ENCODE measurements around the gene DNM3.

Gene DNM3

GRCh38 chr1:172140072-172140471 is 298.8 kb downstream of the DNM3 start:
- Mint-ChIP-seq H3K27ac (ENCODE audit: low read depth) (no peak overlapping the region), H3K36me3 (ENCODE audit: insufficient read depth) (no peaks in the 10 kb centered on the region), H3K4me1 (no peaks in the 10 kb centered on the region), H3K4me3 (no peak overlapping the region), H3K9me3 (no peaks in the 10 kb centered on the region), H3K27me3 (no peaks in the 10 kb centered on the region)
- no peak for DNase-seq (ENCODE audit: low spot score in 2 of 2)
- ATAC-seq (replicated peaks; ENCODE audit: extremely low read depth, poor library complexity, severe bottlenecking), result no peak

DNA sequence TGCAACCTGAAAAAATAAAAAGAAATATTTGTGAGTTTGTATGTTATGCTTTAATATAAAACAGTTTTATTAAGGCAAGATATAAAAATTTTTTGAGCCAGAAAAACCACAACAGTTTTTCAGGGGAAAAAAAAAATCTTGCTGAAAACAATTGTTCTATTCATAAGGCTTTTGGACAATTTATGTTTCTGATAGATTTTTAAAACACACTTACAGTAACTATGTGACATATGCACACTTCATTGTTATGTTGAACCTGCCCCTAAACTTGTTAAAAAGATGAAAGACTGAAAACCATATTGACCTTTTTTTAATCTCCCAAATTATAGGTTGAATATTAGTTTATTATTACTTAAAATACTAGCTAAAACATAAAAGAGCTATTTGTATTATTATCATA is 299.3 kb downstream of the DNM3 start:
- DNase-seq (ENCODE audit: low spot score in 2 of 2), result no peak
- H3K4me3 Mint-ChIP-seq, result no peak overlapping the region
- no peaks in the 10 kb centered on the region for H3K4me1 Mint-ChIP-seq
- no peaks in the 10 kb centered on the region for H3K9me3 Mint-ChIP-seq
- no peaks in the 10 kb centered on the region for H3K27me3 Mint-ChIP-seq
- no peaks in the 10 kb centered on the region for H3K36me3 Mint-ChIP-seq (ENCODE audit: insufficient read depth)
- no peak overlapping the region for H3K27ac Mint-ChIP-seq (ENCODE audit: low read depth)
- ATAC-seq (replicated peaks; ENCODE audit: extremely low read depth, poor library complexity, severe bottlenecking), result no peak

- Mint-ChIP-seq H3K36me3 (ENCODE audit: insufficient read depth) (no peaks in the 10 kb centered on the region), H3K27ac (ENCODE audit: low read depth) (no peak overlapping the region), H3K4me3 (no peak overlapping the region), H3K9me3 (no peaks in the 10 kb centered on the region), H3K27me3 (no peaks in the 10 kb centered on the region), H3K4me1 (no peaks in the 10 kb centered on the region)
- ATAC-seq (replicated peaks; ENCODE audit: extremely low read depth, poor library complexity, severe bottlenecking) (no peak), DNase-seq (ENCODE audit: low spot score in 2 of 2) (no peak)
These were observed 300.1 kb downstream of the DNM3 start for GRCh38 chr1:172141341-172141881.

DNA sequence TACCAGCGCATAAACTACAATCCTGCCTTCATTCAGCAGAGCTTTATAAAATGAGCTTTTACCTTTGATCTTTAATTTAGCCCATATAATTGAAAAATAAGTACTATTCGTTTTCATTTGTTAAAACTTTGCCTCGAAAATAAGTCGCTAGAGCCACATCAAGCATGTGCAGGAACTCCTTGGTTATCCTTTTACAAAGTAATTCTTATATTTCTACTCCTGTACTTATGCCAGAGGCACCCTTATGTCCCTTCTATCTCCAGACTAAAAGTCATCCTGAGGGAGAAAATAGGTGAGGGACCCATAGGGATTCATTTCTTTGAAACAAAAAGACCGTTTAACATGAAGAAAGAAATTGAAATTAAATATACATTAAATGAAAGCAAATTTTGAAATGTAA is 301.0 kb downstream of the DNM3 start:
- no peak overlapping the region for H3K4me3 Mint-ChIP-seq
- no peaks in the 10 kb centered on the region for H3K9me3 Mint-ChIP-seq
- H3K4me1 Mint-ChIP-seq, result no peaks in the 10 kb centered on the region
- H3K27me3 Mint-ChIP-seq, result no peaks in the 10 kb centered on the region
- no peak for DNase-seq (ENCODE audit: low spot score in 2 of 2)
- H3K36me3 Mint-ChIP-seq (ENCODE audit: insufficient read depth), result no peaks in the 10 kb centered on the region
- no peak overlapping the region for H3K27ac Mint-ChIP-seq (ENCODE audit: low read depth)
- no peak for ATAC-seq (replicated peaks; ENCODE audit: extremely low read depth, poor library complexity, severe bottlenecking)

DNA sequence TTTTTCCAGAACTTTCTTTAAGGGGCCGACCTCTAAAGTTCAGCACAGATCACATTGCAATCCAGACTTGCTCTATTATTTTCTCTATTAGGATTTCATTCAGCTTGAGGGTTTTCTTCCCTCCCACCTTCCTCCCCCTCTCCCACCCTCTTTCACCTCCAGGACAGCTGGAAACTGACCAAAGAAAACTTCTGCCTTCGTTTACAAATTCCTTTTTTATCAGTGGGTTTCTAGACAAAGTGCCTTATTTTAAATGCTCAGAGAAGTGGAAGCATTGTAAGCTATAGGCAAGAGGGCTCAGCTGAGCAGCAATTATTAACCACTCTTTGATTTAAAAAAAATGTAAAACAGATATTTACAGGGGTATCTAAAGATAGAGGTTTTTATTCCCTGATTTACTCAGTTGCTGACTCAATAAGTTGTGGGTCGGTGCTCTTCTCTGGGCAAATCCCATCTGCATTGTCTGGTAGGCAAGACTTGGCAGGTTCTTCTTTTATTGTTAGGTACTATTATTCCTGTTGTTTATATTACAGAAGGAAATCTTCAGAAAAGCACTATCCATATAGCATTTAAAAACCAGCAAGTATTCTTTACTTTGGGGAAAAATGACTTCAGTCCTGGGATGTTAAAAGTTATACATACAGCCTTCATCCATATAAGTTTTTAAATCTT is 302.2 kb downstream of the DNM3 start:
- Mint-ChIP-seq H3K4me3 (no peak overlapping the region), H3K27ac (ENCODE audit: low read depth) (no peak overlapping the region), H3K4me1 (no peaks in the 10 kb centered on the region), H3K36me3 (ENCODE audit: insufficient read depth) (no peaks in the 10 kb centered on the region), H3K9me3 (no peaks in the 10 kb centered on the region), H3K27me3 (no peaks in the 10 kb centered on the region)
- DNase-seq (ENCODE audit: low spot score in 2 of 2) (no peak), ATAC-seq (replicated peaks; ENCODE audit: extremely low read depth, poor library complexity, severe bottlenecking) (no peak)

- DNase-seq (ENCODE audit: low spot score in 2 of 2) (no peak), ATAC-seq (replicated peaks; ENCODE audit: extremely low read depth, poor library complexity, severe bottlenecking) (no peak)
- no peak overlapping the region for H3K4me3 Mint-ChIP-seq
- H3K36me3 Mint-ChIP-seq (ENCODE audit: insufficient read depth), result no peaks in the 10 kb centered on the region
- no peaks in the 10 kb centered on the region for H3K27me3 Mint-ChIP-seq
- H3K4me1 Mint-ChIP-seq, result no peaks in the 10 kb centered on the region
- no peaks in the 10 kb centered on the region for H3K9me3 Mint-ChIP-seq
- H3K27ac Mint-ChIP-seq (ENCODE audit: low read depth), result no peak overlapping the region
These were observed 303.3 kb downstream of the DNM3 start for GRCh38 chr1:172144445-172145061.

DNA sequence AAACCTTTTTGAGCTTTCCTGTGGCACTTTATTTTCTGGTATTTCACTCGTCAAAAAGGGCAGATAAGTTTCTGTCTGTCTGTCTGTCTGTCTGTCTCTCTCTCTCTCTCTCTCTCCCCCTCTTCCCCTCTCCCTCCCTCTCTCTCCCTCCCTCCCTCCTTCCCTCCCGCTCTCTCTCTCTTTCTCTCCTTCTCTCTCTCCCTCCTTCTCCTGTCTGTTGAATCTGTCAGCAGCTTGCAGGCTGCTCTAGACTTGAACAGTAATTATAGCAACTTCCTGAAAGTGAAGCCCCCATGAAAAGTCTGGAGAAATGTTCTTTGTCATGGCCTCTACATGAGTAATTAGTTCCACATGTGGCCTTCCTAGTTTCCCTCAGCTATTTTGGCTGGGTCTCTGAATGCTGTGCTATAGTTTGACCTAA is 303.9 kb downstream of the DNM3 start:
- ATAC-seq (replicated peaks; ENCODE audit: extremely low read depth, poor library complexity, severe bottlenecking) (no peak), DNase-seq (ENCODE audit: low spot score in 2 of 2) (no peak)
- Mint-ChIP-seq H3K9me3 (no peaks in the 10 kb centered on the region), H3K36me3 (ENCODE audit: insufficient read depth) (no peaks in the 10 kb centered on the region), H3K27me3 (no peaks in the 10 kb centered on the region), H3K4me3 (no peak overlapping the region), H3K27ac (ENCODE audit: low read depth) (no peak overlapping the region), H3K4me1 (no peaks in the 10 kb centered on the region)

DNA sequence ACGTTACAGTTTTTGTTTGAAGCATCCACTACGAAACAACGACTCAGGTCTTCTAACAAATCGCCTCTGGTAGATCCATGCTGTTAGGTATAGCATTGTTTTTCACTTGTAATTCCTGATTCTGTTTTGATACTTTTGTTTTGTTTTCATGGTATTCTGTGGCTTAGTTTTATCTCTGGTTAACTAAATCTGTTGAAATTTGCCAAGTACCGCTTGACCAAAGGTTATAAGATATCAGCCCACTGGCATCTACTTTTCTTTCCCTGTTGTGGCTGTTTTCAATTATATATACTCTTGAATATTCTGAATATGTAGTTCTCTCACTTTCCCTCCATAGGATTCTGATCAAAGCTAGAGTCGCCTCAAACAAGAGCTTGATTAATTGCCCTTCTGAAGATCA is 304.4 kb downstream of the DNM3 start:
- H3K36me3 Mint-ChIP-seq (ENCODE audit: insufficient read depth), result no peaks in the 10 kb centered on the region
- no peak for ATAC-seq (replicated peaks; ENCODE audit: extremely low read depth, poor library complexity, severe bottlenecking)

GRCh38 chr1:172146141-172146850 is 305.0 kb downstream of the DNM3 start:
- no peaks in the 10 kb centered on the region for H3K9me3 Mint-ChIP-seq
- no peaks in the 10 kb centered on the region for H3K27me3 Mint-ChIP-seq
- H3K27ac Mint-ChIP-seq (ENCODE audit: low read depth), result no peak overlapping the region
- H3K4me1 Mint-ChIP-seq, result no peaks in the 10 kb centered on the region
- H3K36me3 Mint-ChIP-seq (ENCODE audit: insufficient read depth), result no peaks in the 10 kb centered on the region
- no peak for DNase-seq (ENCODE audit: low spot score in 2 of 2)
- no peak for ATAC-seq (replicated peaks; ENCODE audit: extremely low read depth, poor library complexity, severe bottlenecking)
- no peak overlapping the region for H3K4me3 Mint-ChIP-seq

More for the DNA sequence above, 304.4 kb downstream of the DNM3 start:
- Mint-ChIP-seq H3K4me3 (no peak overlapping the region), H3K27ac (ENCODE audit: low read depth) (no peak overlapping the region), H3K4me1 (no peaks in the 10 kb centered on the region), H3K9me3 (no peaks in the 10 kb centered on the region), H3K27me3 (no peaks in the 10 kb centered on the region)
- DNase-seq (ENCODE audit: low spot score in 2 of 2), result no peak

GRCh38 chr1:172147541-172147940 is 306.2 kb downstream of the DNM3 start:
- no peak overlapping the region for H3K27ac Mint-ChIP-seq (ENCODE audit: low read depth)
- no peak for ATAC-seq (replicated peaks; ENCODE audit: extremely low read depth, poor library complexity, severe bottlenecking)
- H3K27me3 Mint-ChIP-seq, result no peaks in the 10 kb centered on the region
- no peaks in the 10 kb centered on the region for H3K36me3 Mint-ChIP-seq (ENCODE audit: insufficient read depth)
- DNase-seq (ENCODE audit: low spot score in 2 of 2), result no peak
- no peaks in the 10 kb centered on the region for H3K9me3 Mint-ChIP-seq
- H3K4me3 Mint-ChIP-seq, result no peak overlapping the region
- H3K4me1 Mint-ChIP-seq, result no peaks in the 10 kb centered on the region

DNA sequence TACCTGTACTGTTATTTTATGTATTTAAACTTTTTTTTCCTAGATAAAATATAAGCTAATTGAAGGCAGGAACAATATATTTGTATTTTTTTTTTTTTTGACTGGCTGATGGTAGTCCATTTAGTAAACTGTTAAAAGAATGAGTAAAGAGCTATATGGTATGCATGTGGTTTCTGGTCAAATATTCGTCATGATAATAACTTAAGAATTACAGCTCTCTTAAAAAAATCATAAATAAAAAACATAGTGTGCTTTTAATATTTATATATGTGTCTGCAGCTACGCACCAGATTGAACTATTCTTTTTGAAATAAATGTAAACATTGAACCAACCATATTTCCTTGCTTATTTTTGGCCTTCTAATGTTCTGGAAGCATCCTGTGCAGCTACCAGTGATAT is 306.9 kb downstream of the DNM3 start:
- Mint-ChIP-seq H3K9me3 (no peaks in the 10 kb centered on the region), H3K4me3 (no peak overlapping the region), H3K4me1 (no peaks in the 10 kb centered on the region), H3K36me3 (ENCODE audit: insufficient read depth) (no peaks in the 10 kb centered on the region), H3K27me3 (no peaks in the 10 kb centered on the region), H3K27ac (ENCODE audit: low read depth) (no peak overlapping the region)
- ATAC-seq (replicated peaks; ENCODE audit: extremely low read depth, poor library complexity, severe bottlenecking), result no peak
- DNase-seq (ENCODE audit: low spot score in 2 of 2), result no peak

- ATAC-seq (replicated peaks; ENCODE audit: extremely low read depth, poor library complexity, severe bottlenecking), result no peak
- no peak for DNase-seq (ENCODE audit: low spot score in 2 of 2)
- no peaks in the 10 kb centered on the region for H3K27me3 Mint-ChIP-seq
- H3K36me3 Mint-ChIP-seq (ENCODE audit: insufficient read depth), result no peaks in the 10 kb centered on the region
- no peaks in the 10 kb centered on the region for H3K4me1 Mint-ChIP-seq
- H3K9me3 Mint-ChIP-seq, result no peaks in the 10 kb centered on the region
- H3K4me3 Mint-ChIP-seq, result no peak overlapping the region
- no peak overlapping the region for H3K27ac Mint-ChIP-seq (ENCODE audit: low read depth)
These were observed 307.4 kb downstream of the DNM3 start for GRCh38 chr1:172148707-172149106.

- Mint-ChIP-seq H3K4me3 (no peak overlapping the region), H3K4me1 (peaks cover 2% of the 10 kb centered on the region), H3K27ac (ENCODE audit: low read depth) (no peak overlapping the region), H3K36me3 (ENCODE audit: insufficient read depth) (no peaks in the 10 kb centered on the region), H3K27me3 (no peaks in the 10 kb centered on the region), H3K9me3 (no peaks in the 10 kb centered on the region)
- ATAC-seq (replicated peaks; ENCODE audit: extremely low read depth, poor library complexity, severe bottlenecking) (no peak), DNase-seq (ENCODE audit: low spot score in 2 of 2) (no peak)
These were observed 308.0 kb downstream of the DNM3 start for GRCh38 chr1:172149346-172149745.

Data from central memory CD8-positive, alpha-beta T cell (primary cell).